ENCODE measurements around the gene DPP6.

DPP6 gene

GRCh38 chr7:154623399-154623798, 571.2 kb downstream of the DPP6 start:
- Histone ChIP-seq H3K4me1 (ENCODE audit: control insufficient read depth in 1 of 2, insufficient read depth in 2 of 2, low read length in 2 of 2) (no peaks in the 10 kb centered on the region), H3K9ac (ENCODE audit: low read depth in 1 of 2, low read length in 2 of 2) (no peak overlapping the region)

GRCh38 chr7:154627646-154628290, 575.6 kb downstream of the DPP6 start:
- Histone ChIP-seq H3K27me3 (ENCODE audit: control insufficient read depth in 1 of 2, insufficient read depth in 2 of 2, low read length in 2 of 2) (no peaks in the 10 kb centered on the region), H3K9ac (ENCODE audit: low read depth in 1 of 2, low read length in 2 of 2) (no peak overlapping the region), H3K27ac (ENCODE audit: low read depth, low read length) (no peak overlapping the region), H3K9me3 (ENCODE audit: control insufficient read depth in 1 of 2, low read length in 2 of 2) (peaks cover 0 to 9% of the 10 kb centered on the region in 2 donors), H3K4me3 (ENCODE audit: low read depth in 1 of 2, low read length in 2 of 2) (no peak overlapping the region), H3K4me1 (ENCODE audit: control insufficient read depth in 1 of 2, insufficient read depth in 2 of 2, low read length in 2 of 2) (no peaks in the 10 kb centered on the region), H3K36me3 (ENCODE audit: control insufficient read depth in 1 of 2, insufficient read depth in 2 of 2, low read length in 2 of 2) (no peaks in the 10 kb centered on the region)

More at GRCh38 chr7:154623399-154623798, 571.2 kb downstream of the DPP6 start:
- no peak overlapping the region for H3K27ac ChIP-seq (ENCODE audit: low read depth, low read length)
- no peaks in the 10 kb centered on the region for H3K27me3 ChIP-seq (ENCODE audit: control insufficient read depth in 1 of 2, insufficient read depth in 2 of 2, low read length in 2 of 2)
- peaks cover under 1 to 11% of the 10 kb centered on the region in 2 donors for H3K9me3 ChIP-seq (ENCODE audit: control insufficient read depth in 1 of 2, low read length in 2 of 2)
- H3K4me3 ChIP-seq (ENCODE audit: low read depth in 1 of 2, low read length in 2 of 2) = no peak overlapping the region
- no peaks in the 10 kb centered on the region for H3K36me3 ChIP-seq (ENCODE audit: control insufficient read depth in 1 of 2, insufficient read depth in 2 of 2, low read length in 2 of 2)

DNA sequence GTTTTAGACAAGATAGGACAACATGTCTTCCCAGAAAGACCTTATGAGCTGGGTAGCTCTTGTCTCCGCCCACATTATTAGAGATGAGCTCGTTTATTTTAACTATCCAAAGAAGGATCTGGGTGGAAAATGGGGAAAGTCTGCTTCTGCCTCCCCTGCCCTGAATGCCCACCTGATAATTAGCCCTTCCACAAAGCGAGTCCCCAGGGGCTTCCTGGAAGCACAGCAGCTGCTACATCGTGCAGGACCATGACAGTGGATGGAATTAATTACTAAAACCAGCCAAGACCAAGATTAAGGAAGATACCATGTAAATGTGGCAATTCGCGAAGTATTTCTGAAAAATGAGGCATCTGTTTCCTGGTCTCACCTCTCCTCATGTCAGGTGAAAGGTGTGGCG, 576.4 kb downstream of the DPP6 start:
- no peak overlapping the region for H3K27ac ChIP-seq (ENCODE audit: low read depth, low read length)
- H3K4me1 ChIP-seq (ENCODE audit: control insufficient read depth in 1 of 2, insufficient read depth in 2 of 2, low read length in 2 of 2) = no peaks in the 10 kb centered on the region
- H3K9me3 ChIP-seq (ENCODE audit: control insufficient read depth in 1 of 2, low read length in 2 of 2) = peaks cover 0 to 9% of the 10 kb centered on the region in 2 donors
- H3K4me3 ChIP-seq (ENCODE audit: low read depth in 1 of 2, low read length in 2 of 2) = no peak overlapping the region
- no peak overlapping the region for H3K9ac ChIP-seq (ENCODE audit: low read depth in 1 of 2, low read length in 2 of 2)
- H3K27me3 ChIP-seq (ENCODE audit: control insufficient read depth in 1 of 2, insufficient read depth in 2 of 2, low read length in 2 of 2) = no peaks in the 10 kb centered on the region
- no peaks in the 10 kb centered on the region for H3K36me3 ChIP-seq (ENCODE audit: control insufficient read depth in 1 of 2, insufficient read depth in 2 of 2, low read length in 2 of 2)

DNA sequence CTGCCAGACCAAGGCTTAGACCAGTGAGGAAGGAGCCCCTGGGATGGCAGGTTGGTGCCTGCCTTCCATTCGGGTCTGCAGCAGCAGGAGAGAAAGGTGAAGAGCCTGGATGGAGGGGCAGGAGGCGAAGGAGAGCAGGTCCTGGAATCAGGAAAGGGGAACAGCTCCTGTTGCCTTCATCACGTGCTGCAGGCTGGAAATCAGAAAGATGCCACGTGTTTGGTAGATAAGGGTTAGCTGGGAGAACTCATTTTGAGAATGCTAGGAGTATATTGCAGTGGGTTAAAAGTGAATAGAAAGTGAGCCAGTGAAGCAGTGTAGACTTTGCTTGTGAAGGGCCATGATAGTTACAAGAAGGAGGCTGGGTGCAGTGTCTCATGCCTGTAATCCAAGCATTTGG, 579.0 kb downstream of the DPP6 start:
- no peak overlapping the region for H3K27ac ChIP-seq (ENCODE audit: low read depth, low read length)
- peaks cover 7 to 9% of the 10 kb centered on the region in 2 donors for H3K9me3 ChIP-seq (ENCODE audit: control insufficient read depth in 1 of 2, low read length in 2 of 2)
- no peak overlapping the region for H3K9ac ChIP-seq (ENCODE audit: low read depth in 1 of 2, low read length in 2 of 2)
- no peaks in the 10 kb centered on the region for H3K27me3 ChIP-seq (ENCODE audit: control insufficient read depth in 1 of 2, insufficient read depth in 2 of 2, low read length in 2 of 2)
- H3K4me1 ChIP-seq (ENCODE audit: control insufficient read depth in 1 of 2, insufficient read depth in 2 of 2, low read length in 2 of 2) = no peaks in the 10 kb centered on the region
- no peak overlapping the region for H3K4me3 ChIP-seq (ENCODE audit: low read depth in 1 of 2, low read length in 2 of 2)
- no peaks in the 10 kb centered on the region for H3K36me3 ChIP-seq (ENCODE audit: control insufficient read depth in 1 of 2, insufficient read depth in 2 of 2, low read length in 2 of 2)

GRCh38 chr7:154633641-154634040, 581.4 kb downstream of the DPP6 start:
- Histone ChIP-seq H3K9me3 (ENCODE audit: control insufficient read depth in 1 of 2, low read length in 2 of 2) (peaks cover 2 to 11% of the 10 kb centered on the region in 2 donors), H3K4me3 (ENCODE audit: low read depth in 1 of 2, low read length in 2 of 2) (no peak overlapping the region), H3K27ac (ENCODE audit: low read depth, low read length) (no peak overlapping the region), H3K27me3 (ENCODE audit: control insufficient read depth in 1 of 2, insufficient read depth in 2 of 2, low read length in 2 of 2) (no peaks in the 10 kb centered on the region), H3K9ac (ENCODE audit: low read depth in 1 of 2, low read length in 2 of 2) (no peak overlapping the region), H3K36me3 (ENCODE audit: control insufficient read depth in 1 of 2, insufficient read depth in 2 of 2, low read length in 2 of 2) (no peaks in the 10 kb centered on the region), H3K4me1 (ENCODE audit: control insufficient read depth in 1 of 2, insufficient read depth in 2 of 2, low read length in 2 of 2) (no peaks in the 10 kb centered on the region)

GRCh38 chr7:154638286-154638685, 586.1 kb downstream of the DPP6 start:
- H3K4me1 ChIP-seq (ENCODE audit: control insufficient read depth in 1 of 2, insufficient read depth in 2 of 2, low read length in 2 of 2) = no peaks in the 10 kb centered on the region
- no peaks in the 10 kb centered on the region for H3K27me3 ChIP-seq (ENCODE audit: control insufficient read depth in 1 of 2, insufficient read depth in 2 of 2, low read length in 2 of 2)
- no peak overlapping the region for H3K9ac ChIP-seq (ENCODE audit: low read depth in 1 of 2, low read length in 2 of 2)
- H3K4me3 ChIP-seq (ENCODE audit: low read depth in 1 of 2, low read length in 2 of 2) = no peak overlapping the region
- no peaks in the 10 kb centered on the region for H3K36me3 ChIP-seq (ENCODE audit: control insufficient read depth in 1 of 2, insufficient read depth in 2 of 2, low read length in 2 of 2)
- H3K27ac ChIP-seq (ENCODE audit: low read depth, low read length) = no peak overlapping the region
- H3K9me3 ChIP-seq (ENCODE audit: control insufficient read depth in 1 of 2, low read length in 2 of 2) = peaks cover 0 to 11% of the 10 kb centered on the region in 2 donors

DNA sequence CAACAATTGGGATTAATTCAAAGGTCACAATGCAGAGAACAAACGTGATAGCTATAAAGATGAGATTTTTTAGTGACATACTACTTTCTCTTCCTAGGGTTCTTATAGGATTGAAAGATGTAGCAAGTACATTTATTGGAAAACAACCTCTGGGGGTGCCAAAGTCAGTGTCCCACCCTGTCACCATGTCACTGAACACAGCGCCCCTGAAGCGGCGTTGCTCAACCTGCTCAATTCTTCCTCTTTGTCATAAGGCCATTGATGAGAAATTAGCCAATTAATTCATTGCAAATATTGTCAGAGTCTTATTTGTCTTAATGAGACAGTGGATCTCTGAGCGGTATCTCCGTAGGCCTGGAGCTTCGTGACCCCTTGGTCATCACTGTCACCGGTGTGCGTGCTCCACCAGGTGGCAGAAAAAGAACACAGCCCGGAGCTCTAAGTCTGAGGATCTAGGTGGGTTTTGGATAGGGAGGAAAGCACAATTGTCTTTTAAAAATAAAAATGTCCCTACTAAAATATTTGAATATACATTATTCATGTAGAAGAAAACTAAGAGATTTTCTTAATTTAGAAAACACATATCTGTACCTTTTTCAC, 588.2 kb downstream of the DPP6 start:
- Histone ChIP-seq H3K9me3 (ENCODE audit: control insufficient read depth in 1 of 2, low read length in 2 of 2) (peaks cover 3 to 11% of the 10 kb centered on the region in 2 donors), H3K27me3 (ENCODE audit: control insufficient read depth in 1 of 2, insufficient read depth in 2 of 2, low read length in 2 of 2) (no peaks in the 10 kb centered on the region), H3K4me1 (ENCODE audit: control insufficient read depth in 1 of 2, insufficient read depth in 2 of 2, low read length in 2 of 2) (no peaks in the 10 kb centered on the region), H3K27ac (ENCODE audit: low read depth, low read length) (no peak overlapping the region), H3K9ac (ENCODE audit: low read depth in 1 of 2, low read length in 2 of 2) (no peak overlapping the region), H3K4me3 (ENCODE audit: low read depth in 1 of 2, low read length in 2 of 2) (no peak overlapping the region), H3K36me3 (ENCODE audit: control insufficient read depth in 1 of 2, insufficient read depth in 2 of 2, low read length in 2 of 2) (no peaks in the 10 kb centered on the region)

DNA sequence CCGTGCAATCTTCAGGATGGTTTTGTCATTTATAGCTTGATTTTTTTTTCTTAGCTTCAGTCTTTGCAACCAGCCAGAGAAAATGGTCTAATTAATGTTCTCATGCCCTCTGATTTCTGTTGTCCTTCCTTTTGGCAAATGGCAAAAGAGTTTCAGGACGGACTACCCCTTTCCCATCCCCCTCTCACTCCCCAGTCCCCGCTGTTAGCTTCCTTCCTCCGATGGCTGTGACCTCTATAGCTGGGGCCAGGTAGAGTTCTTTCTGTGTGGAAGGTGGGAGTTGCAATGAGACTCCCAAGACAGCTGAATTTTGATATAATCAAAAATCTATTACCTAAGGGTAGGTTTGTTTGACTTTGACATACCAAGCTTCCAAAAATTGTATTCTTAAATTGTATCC, 588.7 kb downstream of the DPP6 start:
- Histone ChIP-seq H3K4me3 (ENCODE audit: low read depth in 1 of 2, low read length in 2 of 2) (no peak overlapping the region), H3K27ac (ENCODE audit: low read depth, low read length) (no peak overlapping the region), H3K9me3 (ENCODE audit: control insufficient read depth in 1 of 2, low read length in 2 of 2) (peaks cover 3 to 6% of the 10 kb centered on the region in 2 donors), H3K36me3 (ENCODE audit: control insufficient read depth in 1 of 2, insufficient read depth in 2 of 2, low read length in 2 of 2) (no peaks in the 10 kb centered on the region), H3K27me3 (ENCODE audit: control insufficient read depth in 1 of 2, insufficient read depth in 2 of 2, low read length in 2 of 2) (no peaks in the 10 kb centered on the region), H3K4me1 (ENCODE audit: control insufficient read depth in 1 of 2, insufficient read depth in 2 of 2, low read length in 2 of 2) (no peaks in the 10 kb centered on the region), H3K9ac (ENCODE audit: low read depth in 1 of 2, low read length in 2 of 2) (no peak overlapping the region)

- H3K36me3 ChIP-seq (ENCODE audit: control insufficient read depth in 1 of 2, insufficient read depth in 2 of 2, low read length in 2 of 2) = no peaks in the 10 kb centered on the region
- H3K4me1 ChIP-seq (ENCODE audit: control insufficient read depth in 1 of 2, insufficient read depth in 2 of 2, low read length in 2 of 2) = no peaks in the 10 kb centered on the region
- no peaks in the 10 kb centered on the region for H3K27me3 ChIP-seq (ENCODE audit: control insufficient read depth in 1 of 2, insufficient read depth in 2 of 2, low read length in 2 of 2)
- no peak overlapping the region for H3K4me3 ChIP-seq (ENCODE audit: low read depth in 1 of 2, low read length in 2 of 2)
- no peak overlapping the region for H3K9ac ChIP-seq (ENCODE audit: low read depth in 1 of 2, low read length in 2 of 2)
- no peak overlapping the region for H3K27ac ChIP-seq (ENCODE audit: low read depth, low read length)
- H3K9me3 ChIP-seq (ENCODE audit: control insufficient read depth in 1 of 2, low read length in 2 of 2) = peaks cover 0 to 3% of the 10 kb centered on the region in 2 donors
These were observed 592.2 kb downstream of the DPP6 start for GRCh38 chr7:154644366-154644765.

- Histone ChIP-seq H3K4me1 (ENCODE audit: control insufficient read depth in 1 of 2, insufficient read depth in 2 of 2, low read length in 2 of 2) (no peaks in the 10 kb centered on the region), H3K9me3 (ENCODE audit: control insufficient read depth in 1 of 2, low read length in 2 of 2) (peaks cover 0 to 17% of the 10 kb centered on the region in 2 donors), H3K4me3 (ENCODE audit: low read depth in 1 of 2, low read length in 2 of 2) (no peak overlapping the region), H3K27ac (ENCODE audit: low read depth, low read length) (no peak overlapping the region), H3K9ac (ENCODE audit: low read depth in 1 of 2, low read length in 2 of 2) (no peak overlapping the region), H3K36me3 (ENCODE audit: control insufficient read depth in 1 of 2, insufficient read depth in 2 of 2, low read length in 2 of 2) (no peaks in the 10 kb centered on the region), H3K27me3 (ENCODE audit: control insufficient read depth in 1 of 2, insufficient read depth in 2 of 2, low read length in 2 of 2) (no peaks in the 10 kb centered on the region)
These were observed 594.2 kb downstream of the DPP6 start for GRCh38 chr7:154646126-154647013.
